Measurements from ENCODE around the gene ACSL1. TPM values are rescaled to one million over a fixed set of nuclear protein-coding genes. Genes with fewer than 3 reads are reported as not detected.

ACSL1 gene
- total RNA-seq, 1 donor from 2014 or later = 287 TPM

DNA sequence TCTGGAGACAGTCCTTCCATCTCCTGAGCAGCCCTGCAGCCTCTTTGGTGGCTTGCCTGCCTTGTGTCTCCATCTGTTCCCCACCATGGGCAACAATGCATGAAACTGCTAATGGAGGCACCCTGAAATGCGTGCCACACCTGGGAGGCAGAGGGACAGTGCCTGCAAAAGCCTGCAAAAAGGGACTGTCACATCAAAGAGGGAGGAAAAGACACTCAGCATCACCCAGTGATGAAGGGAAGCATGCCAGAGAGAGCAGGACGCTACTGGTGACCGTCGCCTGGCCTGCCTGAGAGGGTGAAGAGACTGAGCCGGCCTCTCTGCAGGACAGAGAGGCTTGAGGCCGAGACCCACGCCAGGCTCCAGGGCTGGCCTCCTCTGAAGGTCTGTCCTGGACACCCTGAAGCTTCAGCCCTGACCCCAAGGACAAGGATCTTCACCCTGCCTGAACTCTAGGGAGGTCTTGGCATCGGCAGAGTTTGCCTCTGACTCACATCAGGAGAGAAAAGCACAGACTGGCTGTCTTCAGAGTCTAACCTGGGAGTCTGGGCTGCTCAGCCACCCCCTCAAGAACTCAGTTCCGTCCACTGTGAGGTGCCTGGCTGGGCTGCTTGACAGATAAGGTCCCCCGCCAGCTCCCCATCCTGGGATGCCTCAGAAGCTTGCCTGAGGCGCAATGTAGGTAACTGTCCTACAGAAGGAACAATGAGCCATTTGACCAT is 8.1 kb downstream of the ACSL1 start:
- TF ChIP-seq, protein P1, sequence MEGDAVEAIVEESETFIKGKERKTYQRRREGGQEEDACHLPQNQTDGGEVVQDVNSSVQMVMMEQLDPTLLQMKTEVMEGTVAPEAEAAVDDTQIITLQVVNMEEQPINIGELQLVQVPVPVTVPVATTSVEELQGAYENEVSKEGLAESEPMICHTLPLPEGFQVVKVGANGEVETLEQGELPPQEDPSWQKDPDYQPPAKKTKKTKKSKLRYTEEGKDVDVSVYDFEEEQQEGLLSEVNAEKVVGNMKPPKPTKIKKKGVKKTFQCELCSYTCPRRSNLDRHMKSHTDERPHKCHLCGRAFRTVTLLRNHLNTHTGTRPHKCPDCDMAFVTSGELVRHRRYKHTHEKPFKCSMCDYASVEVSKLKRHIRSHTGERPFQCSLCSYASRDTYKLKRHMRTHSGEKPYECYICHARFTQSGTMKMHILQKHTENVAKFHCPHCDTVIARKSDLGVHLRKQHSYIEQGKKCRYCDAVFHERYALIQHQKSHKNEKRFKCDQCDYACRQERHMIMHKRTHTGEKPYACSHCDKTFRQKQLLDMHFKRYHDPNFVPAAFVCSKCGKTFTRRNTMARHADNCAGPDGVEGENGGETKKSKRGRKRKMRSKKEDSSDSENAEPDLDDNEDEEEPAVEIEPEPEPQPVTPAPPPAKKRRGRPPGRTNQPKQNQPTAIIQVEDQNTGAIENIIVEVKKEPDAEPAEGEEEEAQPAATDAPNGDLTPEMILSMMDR (IDR thresholded peaks at IDR 0.05) = no peak
- H3K36me3 ChIP-seq = no peaks in the 10 kb centered on the region
- H3K9me3 ChIP-seq = no peaks in the 10 kb centered on the region
- no peaks in the 10 kb centered on the region for H3K27me3 ChIP-seq
- no peak for DNase-seq
- intact Hi-C loops (cut with DNase I) = no loop called here
- peaks cover 59% of the 10 kb centered on the region for H3K4me1 ChIP-seq
- no peak for ATAC-seq
- no peak overlapping the region for H3K4me3 ChIP-seq
- H3K27ac ChIP-seq = no peak overlapping the region

DNA sequence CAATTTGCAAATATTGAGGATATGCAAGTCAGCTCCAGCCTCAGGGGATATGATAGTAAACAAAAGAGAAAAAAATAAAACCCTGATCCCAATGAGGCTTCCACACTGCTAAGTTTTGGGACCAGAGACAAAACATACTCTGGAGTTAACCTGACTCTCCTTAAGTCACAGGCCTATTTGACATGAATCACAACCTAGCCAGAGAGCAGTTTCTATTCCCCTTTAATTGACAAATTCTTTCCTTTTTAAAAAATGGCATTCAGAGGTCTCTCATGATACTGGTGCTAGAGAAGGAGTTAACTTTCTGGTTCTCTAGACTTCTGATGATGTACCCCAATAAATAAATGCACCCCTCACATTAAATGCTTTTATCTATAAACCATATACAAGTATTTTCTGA is 8.8 kb downstream of the ACSL1 start:
- no peak for DNase-seq

DNA sequence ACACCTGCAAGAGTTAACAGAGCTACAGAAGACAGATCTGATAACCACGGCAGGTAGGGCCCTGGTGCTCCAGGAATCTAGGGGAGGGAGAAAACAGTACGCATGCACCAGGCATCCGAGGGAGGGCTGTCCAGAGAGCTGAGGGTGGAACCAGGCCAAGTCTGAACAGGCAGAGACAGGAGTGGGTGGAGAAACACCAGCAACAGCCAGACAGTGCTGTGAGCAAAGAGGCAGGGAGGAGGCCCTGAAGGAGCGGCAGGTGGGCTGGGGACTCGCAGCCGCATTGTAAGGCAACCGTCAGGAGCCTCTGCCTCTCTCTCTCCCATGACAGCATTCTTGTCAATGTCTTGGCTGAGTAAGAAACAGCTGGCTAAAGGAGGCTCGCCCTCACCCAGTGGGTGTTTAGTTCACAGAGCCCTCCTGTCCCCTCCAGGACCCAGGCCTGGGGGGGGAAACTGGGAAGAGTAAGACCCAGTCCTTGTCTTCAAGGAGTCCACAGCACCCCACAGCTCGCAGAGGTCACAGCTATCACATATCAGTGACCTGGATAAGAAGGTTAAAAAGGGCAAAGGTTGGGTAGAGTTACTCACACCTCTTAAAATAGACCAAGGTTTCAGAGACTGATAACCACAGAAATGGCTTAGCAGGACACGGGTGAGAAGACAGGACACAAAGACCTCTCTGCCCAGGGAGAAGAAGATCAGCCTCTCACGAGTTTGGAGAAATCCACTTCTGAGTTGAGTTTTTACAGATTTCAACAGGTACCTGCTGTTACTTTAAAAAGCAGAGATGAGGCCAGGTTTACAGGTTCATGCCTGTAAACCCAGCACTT is 10.5 kb downstream of the ACSL1 start:
- peak overlapping the region; percentile 21 for H3K4me3 ChIP-seq
- DNase-seq = peak; percentile 88
- TF ChIP-seq, protein P1 (IDR thresholded peaks at IDR 0.05) = no peak

More for the DNA sequence above, 8.8 kb downstream of the ACSL1 start:
- Histone ChIP-seq H3K4me1 (peaks cover 66% of the 10 kb centered on the region), H3K4me3 (no peak overlapping the region), H3K36me3 (no peaks in the 10 kb centered on the region), H3K27ac (no peak overlapping the region), H3K9me3 (no peaks in the 10 kb centered on the region), H3K27me3 (no peaks in the 10 kb centered on the region)
- intact Hi-C loops (cut with DNase I) = no loop called here
- TF ChIP-seq, protein P1 (IDR thresholded peaks at IDR 0.05) = no peak
- no peak for ATAC-seq

DNA sequence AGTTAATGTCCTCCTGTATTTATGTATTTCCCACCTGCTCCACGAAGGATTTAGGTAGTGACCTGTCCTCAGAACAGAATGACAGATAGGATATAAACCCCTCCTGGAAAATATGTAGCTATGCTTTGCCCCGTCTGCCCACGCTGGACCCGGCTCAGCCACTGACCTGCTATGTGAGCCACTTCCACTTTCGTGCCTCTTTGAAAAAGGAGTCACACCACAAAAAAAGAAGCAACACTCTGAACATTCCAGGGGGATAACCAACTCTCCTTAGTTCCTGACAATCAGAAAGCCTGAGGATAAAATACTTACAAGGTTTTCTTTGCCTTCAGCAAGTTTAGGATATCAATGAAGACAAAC is 11.1 kb downstream of the ACSL1 start:
- Histone ChIP-seq H3K9me3 (no peaks in the 10 kb centered on the region), H3K4me1 (peaks cover 57% of the 10 kb centered on the region), H3K27ac (peak overlapping the region; percentile 56), H3K27me3 (no peaks in the 10 kb centered on the region), H3K36me3 (no peaks in the 10 kb centered on the region), H3K4me3 (peak overlapping the region; percentile 21)
- intact Hi-C loops (cut with DNase I) = no loop called here
- DNase-seq (no peak), ATAC-seq (no peak)
- TF ChIP-seq, protein P1 (IDR thresholded peaks at IDR 0.05) = no peak

More for the DNA sequence above, 10.5 kb downstream of the ACSL1 start:
- H3K4me1 ChIP-seq = peaks cover 58% of the 10 kb centered on the region
- H3K27ac ChIP-seq = peak overlapping the region; percentile 56
- intact Hi-C loops (cut with DNase I) = no loop called here
- H3K36me3 ChIP-seq = no peaks in the 10 kb centered on the region
- ATAC-seq = peak; percentile 76
- H3K27me3 ChIP-seq = no peaks in the 10 kb centered on the region
- no peaks in the 10 kb centered on the region for H3K9me3 ChIP-seq

DNA sequence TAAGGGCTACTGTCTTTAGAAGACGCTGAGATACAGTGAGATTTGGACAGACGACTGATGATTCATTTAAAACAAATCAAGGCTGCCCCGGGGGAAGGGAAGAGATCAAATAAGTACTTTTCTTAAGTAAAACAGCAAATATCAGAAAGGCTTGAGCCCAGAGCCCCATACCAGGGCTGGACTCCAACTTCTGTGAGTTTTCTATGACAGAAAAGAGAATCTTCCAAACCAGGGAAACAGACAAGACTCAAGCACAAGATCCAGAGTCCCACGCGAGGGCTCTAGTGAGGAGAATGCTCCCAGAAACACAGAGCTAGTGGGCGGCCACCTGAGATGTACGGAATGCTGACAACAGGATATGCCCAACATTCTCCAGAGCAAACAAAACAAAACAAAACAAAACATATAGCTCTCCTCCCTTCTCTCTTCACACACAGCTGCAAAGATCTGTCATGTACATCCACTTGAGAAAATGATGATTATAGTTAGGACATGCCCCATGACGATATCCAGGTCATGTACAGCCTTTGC is 13.1 kb downstream of the ACSL1 start:
- H3K4me1 ChIP-seq = peaks cover 54% of the 10 kb centered on the region
- peak overlapping the region; percentile 56 for H3K27ac ChIP-seq
- TF ChIP-seq, protein P1 (IDR thresholded peaks at IDR 0.05) = no peak
- intact Hi-C loops (cut with DNase I) = no loop called here
- H3K36me3 ChIP-seq = no peaks in the 10 kb centered on the region
- H3K27me3 ChIP-seq = no peaks in the 10 kb centered on the region
- H3K9me3 ChIP-seq = no peaks in the 10 kb centered on the region
- ATAC-seq (no peak), DNase-seq (no peak)
- no peak overlapping the region for H3K4me3 ChIP-seq
